Gastroesophageal sphincter (tissue), 4 donors: ENCODE results near the gene ABAT. TPM values are rescaled to one million over a fixed set of nuclear protein-coding genes. Genes with fewer than 3 reads are reported as not detected.

Experiments used
- ATAC-seq: fragments of 150-250 bp; one replicate; pipeline ENCODE4 v1.9.1; 2016; ENCODE audit warnings: mild to moderate bottlenecking, moderate library complexity
- H3K27ac ChIP-seq, 4 donors: fragments of 200-600 bp; sonication (generic) in 3 of 4; 1 replicate in 3 of 4; 2 replicates in 1 of 4; pipeline ENCODE4 v1.5.1; 2016 to 2019
- H3K27me3 ChIP-seq: fragments of 200-600 bp; sonication (generic); one replicate; pipeline ENCODE4 v1.5.1; 2019
- H3K36me3 ChIP-seq, 2 donors: fragments of 200-600 bp; sonication (generic); one replicate each; pipeline ENCODE4 v1.5.1; 2019; ENCODE audit warnings: control low read depth in 1 of 2
- H3K4me1 ChIP-seq, 3 donors: fragments of 200-600 bp; sonication (generic); 1 replicate in 2 of 3; 2 replicates in 1 of 3; pipeline ENCODE4 v1.5.1; 2016 to 2019; ENCODE audit warnings: control low read depth in 2 of 3
- H3K4me3 ChIP-seq, 2 donors: fragments of 200-600 bp; sonication (generic); one replicate each; pipeline ENCODE4 v1.5.1; 2019; ENCODE audit warnings: mild to moderate bottlenecking in 1 of 2, moderate library complexity in 1 of 2
- H3K9me3 ChIP-seq, 3 donors: fragments of 200-600 bp; sonication (generic); one replicate each; pipeline ENCODE4 v1.5.1; 2017 to 2019; ENCODE audit warnings: control low read depth in 2 of 3
- EP300 ChIP-seq: sonication (generic); formaldehyde crosslinking; IDR thresholded peaks from one replicate; pipeline ENCODE4 v1.6.1; 2017; ENCODE audit warnings: antibody characterized with exemption, mild to moderate bottlenecking
- POLR2A ChIP-seq, 2 donors: fragments of 450-650 bp; IDR thresholded peaks; one replicate each; pipeline ENCODE4 v1.6.1; 2017; ENCODE audit warnings: antibody characterized with exemption in 2 of 2, mild to moderate bottlenecking in 2 of 2, moderate library complexity in 1 of 2
- POLR2AphosphoS5 ChIP-seq: sonication (generic); formaldehyde crosslinking; IDR thresholded peaks from one replicate; pipeline ENCODE4 v1.6.1; 2017; ENCODE audit warnings: antibody characterized with exemption
- WGBS, 2 donors: methylation state at CpG; one replicate each; pipeline ENCODE4 v1.1.5; 2018; ENCODE audit warnings: low coverage in 1 of 2; 5-methylcytosine and 5-hydroxymethylcytosine counted together
- total RNA-seq, 4 donors: library from RNA; depleted of rRNA; stranded (reverse); fragments of >200 nt; gene quantifications; one replicate each; pipeline ENCODE4 v1.1.0, GENCODE V29; 2016
- TF ChIP-seq, protein P1 (sequence below), 4 experiments: fragments of 200-600 bp in 2 of 4; fragments of 450-650 bp in 2 of 4; sonication (generic) in 1 of 4; IDR thresholded peaks; one replicate each; pipeline ENCODE4 v1.5.1; 2017 to 2019; ENCODE audit warnings: antibody characterized with exemption in 4 of 4, mild to moderate bottlenecking in 2 of 4, moderate library complexity in 2 of 4

The ABAT gene
- total RNA-seq, 4 donors from 2014 or later = 5.3 to 15.6 (median 10.3) TPM

DNA sequence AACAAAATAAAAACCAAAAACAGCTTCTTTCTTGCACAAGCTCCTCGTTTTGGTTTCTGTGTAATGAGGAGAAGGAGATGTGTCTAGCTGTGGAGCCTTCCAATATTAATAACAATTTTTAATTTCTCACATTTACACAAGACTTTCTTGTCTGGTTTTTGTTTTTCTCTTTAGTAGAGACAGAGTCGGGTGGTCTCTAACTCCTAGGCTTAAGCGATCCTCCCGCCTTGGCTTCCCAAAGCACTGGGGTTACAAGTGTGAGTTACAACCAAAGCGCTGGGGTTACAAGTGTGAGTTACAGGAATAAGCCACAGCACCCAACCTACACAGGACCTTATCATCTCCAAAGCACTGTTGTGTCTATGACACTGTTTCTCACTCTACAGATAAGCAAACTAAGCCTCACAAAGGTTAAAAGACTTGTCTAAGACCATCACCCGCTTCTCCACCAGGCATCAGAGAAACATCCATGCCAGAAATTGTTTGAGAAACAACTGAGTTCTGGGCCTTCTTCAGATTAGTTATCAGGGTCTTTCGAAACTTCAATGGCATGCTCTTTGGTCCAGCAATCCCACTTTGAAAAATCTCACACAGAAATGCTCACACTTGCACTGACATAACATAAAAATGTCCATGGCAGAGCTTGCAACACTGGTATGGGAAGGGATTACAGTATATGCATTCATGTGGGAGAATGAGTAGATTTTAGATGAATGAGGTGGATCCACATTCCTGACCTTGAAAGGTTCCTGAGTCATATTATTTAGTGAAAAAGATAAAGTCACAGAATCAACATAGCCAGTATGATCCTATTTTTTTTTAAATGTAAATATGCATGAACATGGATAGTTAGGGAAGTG is 3.9 kb downstream of the ABAT start:
- Histone ChIP-seq H3K27me3 (no peaks in the 10 kb centered on the region), H3K4me3 (no peak overlapping the region), H3K36me3 (no peaks in the 10 kb centered on the region), H3K4me1 (peaks cover 0 to 18% (median 4%) of the 10 kb centered on the region in 3 donors), H3K27ac (no peak overlapping the region), H3K9me3 (peaks cover 0 to 4% (median 0%) of the 10 kb centered on the region in 3 donors)
- WGBS, 2 donors = 84 to 90% methylated on average over 3 to 7 of the region's 7 CpGs
- TF ChIP-seq POLR2A (IDR thresholded peaks at IDR 0.05) (no peak), EP300 (no peak), POLR2AphosphoS5 (no peak)
- TF ChIP-seq, protein P1, sequence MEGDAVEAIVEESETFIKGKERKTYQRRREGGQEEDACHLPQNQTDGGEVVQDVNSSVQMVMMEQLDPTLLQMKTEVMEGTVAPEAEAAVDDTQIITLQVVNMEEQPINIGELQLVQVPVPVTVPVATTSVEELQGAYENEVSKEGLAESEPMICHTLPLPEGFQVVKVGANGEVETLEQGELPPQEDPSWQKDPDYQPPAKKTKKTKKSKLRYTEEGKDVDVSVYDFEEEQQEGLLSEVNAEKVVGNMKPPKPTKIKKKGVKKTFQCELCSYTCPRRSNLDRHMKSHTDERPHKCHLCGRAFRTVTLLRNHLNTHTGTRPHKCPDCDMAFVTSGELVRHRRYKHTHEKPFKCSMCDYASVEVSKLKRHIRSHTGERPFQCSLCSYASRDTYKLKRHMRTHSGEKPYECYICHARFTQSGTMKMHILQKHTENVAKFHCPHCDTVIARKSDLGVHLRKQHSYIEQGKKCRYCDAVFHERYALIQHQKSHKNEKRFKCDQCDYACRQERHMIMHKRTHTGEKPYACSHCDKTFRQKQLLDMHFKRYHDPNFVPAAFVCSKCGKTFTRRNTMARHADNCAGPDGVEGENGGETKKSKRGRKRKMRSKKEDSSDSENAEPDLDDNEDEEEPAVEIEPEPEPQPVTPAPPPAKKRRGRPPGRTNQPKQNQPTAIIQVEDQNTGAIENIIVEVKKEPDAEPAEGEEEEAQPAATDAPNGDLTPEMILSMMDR (IDR thresholded peaks at IDR 0.05) = no peak
- no peak for ATAC-seq

DNA sequence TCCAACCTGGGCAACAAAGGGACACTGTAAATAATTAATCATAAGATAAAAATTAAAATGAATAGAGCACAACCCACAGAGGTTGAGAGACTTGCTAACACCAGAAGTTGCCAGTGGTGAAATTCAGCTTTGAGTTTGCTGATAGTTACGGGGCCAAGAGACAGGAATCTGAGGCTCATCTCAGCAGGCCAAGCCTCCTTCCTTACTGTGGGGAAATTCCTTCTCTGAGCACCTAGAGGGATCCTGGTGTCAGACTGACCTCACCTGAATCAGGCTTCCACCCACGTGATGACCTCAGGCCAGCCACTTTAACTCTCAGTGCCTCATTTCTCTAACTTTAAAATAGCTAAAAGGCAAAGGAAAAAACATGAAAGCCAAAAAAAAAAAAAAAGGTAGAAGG is 4.7 kb downstream of the ABAT start:
- Histone ChIP-seq H3K27me3 (no peaks in the 10 kb centered on the region), H3K27ac (no peak overlapping the region), H3K9me3 (peaks cover 0 to 4% (median 0%) of the 10 kb centered on the region in 3 donors), H3K36me3 (no peaks in the 10 kb centered on the region), H3K4me3 (no peak overlapping the region), H3K4me1 (peaks cover 0 to 14% (median 4%) of the 10 kb centered on the region in 3 donors)
- TF ChIP-seq POLR2AphosphoS5 (no peak), POLR2A (IDR thresholded peaks at IDR 0.05) (no peak), EP300 (no peak)
- TF ChIP-seq, protein P1 (IDR thresholded peaks at IDR 0.05) = no peak
- ATAC-seq = no peak
- 83 to 100% methylated on average over 1 of the region's 2 CpGs for WGBS, 2 donors

DNA sequence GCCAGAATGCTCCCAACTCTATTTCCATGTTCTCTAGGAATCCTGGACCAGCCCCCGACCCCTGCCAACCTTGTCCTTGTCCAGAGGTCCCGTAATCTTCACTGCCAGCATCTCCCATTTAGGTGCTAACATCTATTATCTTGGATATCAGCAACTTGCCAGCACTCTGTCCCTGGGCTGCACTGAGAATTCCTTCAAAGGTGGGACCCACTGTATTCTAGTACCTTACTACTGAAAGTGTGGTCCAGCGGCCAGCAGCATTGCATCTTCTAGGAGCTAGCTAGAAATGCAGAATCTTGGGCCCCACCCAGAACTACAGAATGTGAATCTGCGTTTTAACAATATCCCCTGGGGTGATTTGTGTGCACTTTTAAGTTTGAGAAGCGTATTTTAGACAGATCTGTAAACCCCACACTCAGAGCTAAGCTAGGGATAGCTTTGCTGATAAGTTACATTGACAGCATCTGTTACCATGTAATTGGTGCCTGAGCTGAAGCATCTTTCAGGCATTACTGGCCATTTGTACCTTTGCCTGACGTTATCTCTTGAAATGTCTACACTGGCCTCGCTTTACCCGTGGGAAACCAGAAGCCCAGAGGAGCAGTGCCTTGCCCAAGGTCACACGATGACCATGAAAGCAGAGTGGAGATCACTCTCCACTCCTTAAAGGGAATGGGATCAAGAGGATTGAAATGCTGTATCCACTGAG is 8.3 kb downstream of the ABAT start:
- Histone ChIP-seq H3K4me3 (no peak overlapping the region), H3K27ac (no peak overlapping the region), H3K27me3 (no peaks in the 10 kb centered on the region), H3K4me1 (no peaks in the 10 kb centered on the region), H3K36me3 (no peaks in the 10 kb centered on the region), H3K9me3 (peaks cover 0 to 4% (median 0%) of the 10 kb centered on the region in 3 donors)
- 91 to 100% methylated on average over 3 to 7 of the region's 9 CpGs for WGBS, 2 donors
- ATAC-seq = no peak
- no peak for TF ChIP-seq POLR2AphosphoS5
- no peak for TF ChIP-seq EP300
- TF ChIP-seq, protein P1 (IDR thresholded peaks at IDR 0.05) = no peak
- no peak for TF ChIP-seq POLR2A (IDR thresholded peaks at IDR 0.05)

DNA sequence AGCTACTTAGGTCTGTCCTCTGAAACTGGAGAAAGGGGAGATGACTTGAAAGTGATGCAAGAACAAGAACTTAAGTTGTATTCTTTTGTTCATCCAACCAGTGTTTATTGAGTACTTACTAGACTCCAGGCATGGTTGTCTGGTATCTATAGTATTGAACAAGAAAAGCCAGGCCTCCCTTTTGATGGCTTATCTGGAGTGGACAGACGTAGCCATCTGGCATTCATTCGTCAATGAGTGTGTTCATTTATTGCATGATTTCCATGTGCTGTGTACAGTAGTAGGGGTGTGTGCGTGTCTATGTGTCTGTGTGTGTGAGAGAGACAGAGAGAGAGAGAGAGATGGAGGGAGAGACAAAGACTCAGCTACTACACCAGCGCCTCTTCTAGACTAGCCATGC is 9.2 kb downstream of the ABAT start:
- WGBS, 2 donors = 73 to 75% methylated on average over 4 of the region's 4 CpGs
- H3K27ac ChIP-seq = no peak overlapping the region
- H3K36me3 ChIP-seq = no peaks in the 10 kb centered on the region
- no peak for ATAC-seq
- TF ChIP-seq, protein P1 (IDR thresholded peaks at IDR 0.05) = no peak
- TF ChIP-seq POLR2AphosphoS5 (no peak), POLR2A (IDR thresholded peaks at IDR 0.05) (no peak), EP300 (no peak)
- H3K4me3 ChIP-seq = no peak overlapping the region
- peaks cover 0 to 4% (median 0%) of the 10 kb centered on the region in 3 donors for H3K9me3 ChIP-seq
- H3K27me3 ChIP-seq = no peaks in the 10 kb centered on the region
- H3K4me1 ChIP-seq = no peaks in the 10 kb centered on the region
